WTC11 (cell line): ENCODE data around the gene CLIP3. TPM values are rescaled to one million over a fixed set of nuclear protein-coding genes. Genes with fewer than 3 reads are reported as not detected.
A peak's percentile ranks its signal among the peaks of the same experiment; 100 is the strongest.

ENCODE experiments used
- ATAC-seq: fragments of 200-7000 bp; cut with Tn5 transposase; 2 replicates; pipeline ENCODE4 v1.10.0; 2021; ENCODE audit warnings: mild to moderate bottlenecking, moderate library complexity
- CTCF ChIA-PET: fragments of 300-600 bp; sonication (Branson Sonifier 250); formaldehyde crosslinking; loops from one replicate; lab custom pipeline; 2021; ENCODE audit warnings: antibody characterized with exemption; lab: Charles Lee
- POLR2A ChIA-PET: fragments of 350-600 bp; sonication (Branson Sonifier 250); formaldehyde crosslinking; loops from one replicate; lab custom pipeline; 2021; ENCODE audit warnings: antibody characterized with exemption; lab: Charles Lee
- DNase-seq: peaks from one replicate; pipeline ENCODE4 v3.0.0; 2021; ENCODE audit warnings: low spot score
- H3K27ac Mint-ChIP-seq: 2 replicates; pipeline ENCODE4 v1.8.0; 2021; ENCODE audit warnings: mixed read lengths
- H3K27me3 Mint-ChIP-seq: 2 replicates; pipeline ENCODE4 v1.8.0; 2021; ENCODE audit warnings: low read depth, mild to moderate bottlenecking, moderate library complexity, mixed read lengths
- H3K36me3 Mint-ChIP-seq: 2 replicates; pipeline ENCODE4 v1.8.0; 2021; ENCODE audit warnings: mixed read lengths
- H3K4me1 Mint-ChIP-seq: 2 replicates; pipeline ENCODE4 v1.8.0; 2022; ENCODE audit warnings: mixed read lengths
- H3K4me3 Mint-ChIP-seq: 2 replicates; pipeline ENCODE4 v1.8.0; 2021; ENCODE audit warnings: mild to moderate bottlenecking, moderate library complexity, mixed read lengths
- H3K9me3 Mint-ChIP-seq: 2 replicates; pipeline ENCODE4 v1.8.0; 2021; ENCODE audit warnings: mixed read lengths
- ATF1 ChIP-seq: sonication (generic); formaldehyde crosslinking; IDR thresholded peaks from 2 replicates; pipeline ENCODE4 v1.8.1; 2023; ENCODE audit warnings: mild to moderate bottlenecking, moderate library complexity, missing genetic modification reagents
- EMX1 ChIP-seq: fragments of 250-450 bp; sonication (Bioruptor Pico); IDR thresholded peaks from 2 replicates; pipeline ENCODE4 v1.8.0; 2021; ENCODE audit warnings: mild to moderate bottlenecking
- GTF2I ChIP-seq: fragments of 250-450 bp; sonication (Bioruptor Pico); conservative IDR thresholded peaks from 2 replicates; pipeline ENCODE4 v1.4.0; 2021; ENCODE audit warnings: mild to moderate bottlenecking
- IRF2 ChIP-seq: sonication (generic); formaldehyde crosslinking; IDR thresholded peaks from 2 replicates; pipeline ENCODE4 v1.8.0; 2022; ENCODE audit warnings: low read depth, missing genetic modification reagents, borderline replicate concordance
- JAZF1 ChIP-seq: fragments of 250-450 bp; sonication (Bioruptor Pico); IDR thresholded peaks from 2 replicates; pipeline ENCODE4 v1.9.0; 2021; ENCODE audit warnings: moderate library complexity, mild to moderate bottlenecking, inconsistent platforms
- KAT7 ChIP-seq: sonication (generic); formaldehyde crosslinking; IDR thresholded peaks from 2 replicates; pipeline ENCODE4 v1.8.1; 2023; ENCODE audit warnings: missing genetic modification reagents, mild to moderate bottlenecking, borderline replicate concordance
- MYBL2 ChIP-seq: sonication (generic); formaldehyde crosslinking; IDR thresholded peaks from 2 replicates; pipeline ENCODE4 v1.8.1; 2023; ENCODE audit warnings: mild to moderate bottlenecking, moderate library complexity, missing genetic modification reagents
- NR2C2 ChIP-seq: sonication (generic); formaldehyde crosslinking; IDR thresholded peaks from 2 replicates; pipeline ENCODE4 v1.8.0; 2022; ENCODE audit warnings: mild to moderate bottlenecking, missing genetic modification reagents
- OVOL2 ChIP-seq: fragments of 250-450 bp; sonication (Bioruptor Pico); IDR thresholded peaks from 2 replicates; pipeline ENCODE4 v1.9.0; 2021; ENCODE audit warnings: mild to moderate bottlenecking, borderline replicate concordance
- PRDM15 ChIP-seq: sonication (generic); formaldehyde crosslinking; IDR thresholded peaks from 2 replicates; pipeline ENCODE4 v1.8.0; 2022; ENCODE audit warnings: missing genetic modification reagents
- RELA ChIP-seq: sonication (generic); formaldehyde crosslinking; IDR thresholded peaks from 2 replicates; pipeline ENCODE4 v1.8.1; 2022; ENCODE audit warnings: missing genetic modification reagents, mild to moderate bottlenecking, borderline replicate concordance
- RORB ChIP-seq: fragments of 250-450 bp; sonication (Bioruptor Pico); IDR thresholded peaks from 2 replicates; pipeline ENCODE4 v1.9.0; 2021; ENCODE audit warnings: mild to moderate bottlenecking
- SMAD4 ChIP-seq: sonication (generic); formaldehyde crosslinking; IDR thresholded peaks from 2 replicates; pipeline ENCODE4 v1.8.0; 2022; ENCODE audit warnings: mild to moderate bottlenecking, missing genetic modification reagents
- TEAD4 ChIP-seq: sonication (generic); formaldehyde crosslinking; IDR thresholded peaks from 2 replicates; pipeline ENCODE4 v1.8.0; 2022; ENCODE audit warnings: mild to moderate bottlenecking, missing genetic modification reagents
- ZBTB43 ChIP-seq: sonication (generic); formaldehyde crosslinking; IDR thresholded peaks from 2 replicates; pipeline ENCODE4 v1.8.1; 2023; ENCODE audit warnings: mild to moderate bottlenecking, missing genetic modification reagents
- ZNF396 ChIP-seq: fragments of 250-450 bp; sonication (Bioruptor Pico); IDR thresholded peaks from 2 replicates; pipeline ENCODE4 v1.8.0; 2021; ENCODE audit warnings: mild to moderate bottlenecking, moderate library complexity, borderline replicate concordance
- total RNA-seq: library from RNA; stranded (reverse); gene quantifications from 3 replicates; pipeline ENCODE4 v1.2.3, GENCODE V29; 2021
- TF ChIP-seq, protein P1 (sequence below): sonication (generic); formaldehyde crosslinking; IDR thresholded peaks from 2 replicates; pipeline ENCODE4 v1.8.1; 2023; ENCODE audit warnings: mild to moderate bottlenecking, missing genetic modification reagents, borderline replicate concordance
- TF ChIP-seq, protein P2 (sequence below): sonication (generic); formaldehyde crosslinking; IDR thresholded peaks from 2 replicates; pipeline ENCODE4 v1.8.0; 2022; ENCODE audit warnings: mild to moderate bottlenecking, missing genetic modification reagents
- TF ChIP-seq, protein P3 (sequence below): sonication (generic); formaldehyde crosslinking; IDR thresholded peaks from 2 replicates; pipeline ENCODE4 v1.8.1; 2022; ENCODE audit warnings: low read depth, missing genetic modification reagents, borderline replicate concordance

CLIP3 gene
- total RNA-seq, 1 experiment from 2014 or later: 16.2 TPM

DNA sequence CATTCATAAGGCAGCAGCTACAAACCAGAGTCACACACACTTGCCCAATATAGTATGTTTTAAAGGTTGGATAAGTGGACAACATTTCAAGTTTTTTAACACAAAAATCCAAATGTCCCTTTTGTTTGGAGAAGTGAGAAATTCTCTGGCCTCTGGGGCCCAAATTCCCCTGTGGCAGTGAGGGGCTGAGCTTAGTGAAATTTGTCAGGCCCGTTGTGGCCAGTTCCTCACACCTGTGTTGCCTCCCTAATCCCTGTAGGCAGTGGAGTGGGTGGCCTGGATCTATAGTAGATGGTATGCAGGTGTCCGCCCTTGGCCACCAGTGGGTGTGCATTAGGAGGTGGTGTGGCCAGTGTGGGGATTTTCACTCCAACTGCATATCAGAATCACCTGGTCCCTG lies 28.7 kb upstream of the CLIP3 start:
- no peaks in the 10 kb centered on the region for H3K27me3 Mint-ChIP-seq
- peaks cover 48% of the 10 kb centered on the region for H3K36me3 Mint-ChIP-seq
- H3K9me3 Mint-ChIP-seq: no peaks in the 10 kb centered on the region
- ATAC-seq: no peak
- no peak for DNase-seq
- no peak for TF ChIP-seq KAT7 (CRISPR knock-in tag)
- no peak for TF ChIP-seq ZNF396 (CRISPR knock-in tag)
- TF ChIP-seq, protein P1, sequence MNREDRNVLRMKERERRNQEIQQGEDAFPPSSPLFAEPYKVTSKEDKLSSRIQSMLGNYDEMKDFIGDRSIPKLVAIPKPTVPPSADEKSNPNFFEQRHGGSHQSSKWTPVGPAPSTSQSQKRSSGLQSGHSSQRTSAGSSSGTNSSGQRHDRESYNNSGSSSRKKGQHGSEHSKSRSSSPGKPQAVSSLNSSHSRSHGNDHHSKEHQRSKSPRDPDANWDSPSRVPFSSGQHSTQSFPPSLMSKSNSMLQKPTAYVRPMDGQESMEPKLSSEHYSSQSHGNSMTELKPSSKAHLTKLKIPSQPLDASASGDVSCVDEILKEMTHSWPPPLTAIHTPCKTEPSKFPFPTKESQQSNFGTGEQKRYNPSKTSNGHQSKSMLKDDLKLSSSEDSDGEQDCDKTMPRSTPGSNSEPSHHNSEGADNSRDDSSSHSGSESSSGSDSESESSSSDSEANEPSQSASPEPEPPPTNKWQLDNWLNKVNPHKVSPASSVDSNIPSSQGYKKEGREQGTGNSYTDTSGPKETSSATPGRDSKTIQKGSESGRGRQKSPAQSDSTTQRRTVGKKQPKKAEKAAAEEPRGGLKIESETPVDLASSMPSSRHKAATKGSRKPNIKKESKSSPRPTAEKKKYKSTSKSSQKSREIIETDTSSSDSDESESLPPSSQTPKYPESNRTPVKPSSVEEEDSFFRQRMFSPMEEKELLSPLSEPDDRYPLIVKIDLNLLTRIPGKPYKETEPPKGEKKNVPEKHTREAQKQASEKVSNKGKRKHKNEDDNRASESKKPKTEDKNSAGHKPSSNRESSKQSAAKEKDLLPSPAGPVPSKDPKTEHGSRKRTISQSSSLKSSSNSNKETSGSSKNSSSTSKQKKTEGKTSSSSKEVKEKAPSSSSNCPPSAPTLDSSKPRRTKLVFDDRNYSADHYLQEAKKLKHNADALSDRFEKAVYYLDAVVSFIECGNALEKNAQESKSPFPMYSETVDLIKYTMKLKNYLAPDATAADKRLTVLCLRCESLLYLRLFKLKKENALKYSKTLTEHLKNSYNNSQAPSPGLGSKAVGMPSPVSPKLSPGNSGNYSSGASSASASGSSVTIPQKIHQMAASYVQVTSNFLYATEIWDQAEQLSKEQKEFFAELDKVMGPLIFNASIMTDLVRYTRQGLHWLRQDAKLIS (CRISPR knock-in tag): no peak
- TF ChIP-seq RORB (CRISPR knock-in tag): no peak
- TF ChIP-seq ZBTB43: no peak
- no peak for TF ChIP-seq SMAD4 (CRISPR knock-in tag)
- no peak for TF ChIP-seq JAZF1 (CRISPR knock-in tag)
- no peak for TF ChIP-seq IRF2 (CRISPR knock-in tag)
- CTCF ChIA-PET: interaction anchor here (1.4 kb wide), 1 partner anchor 53 kb away, joined by 3 read pairs; the partner anchor contains the start of gene POLR2I
- POLR2A ChIA-PET: no interaction called here
- peaks cover 1% of the 10 kb centered on the region for H3K4me1 Mint-ChIP-seq
- H3K4me3 Mint-ChIP-seq: no peak overlapping the region
- no peak overlapping the region for H3K27ac Mint-ChIP-seq

DNA sequence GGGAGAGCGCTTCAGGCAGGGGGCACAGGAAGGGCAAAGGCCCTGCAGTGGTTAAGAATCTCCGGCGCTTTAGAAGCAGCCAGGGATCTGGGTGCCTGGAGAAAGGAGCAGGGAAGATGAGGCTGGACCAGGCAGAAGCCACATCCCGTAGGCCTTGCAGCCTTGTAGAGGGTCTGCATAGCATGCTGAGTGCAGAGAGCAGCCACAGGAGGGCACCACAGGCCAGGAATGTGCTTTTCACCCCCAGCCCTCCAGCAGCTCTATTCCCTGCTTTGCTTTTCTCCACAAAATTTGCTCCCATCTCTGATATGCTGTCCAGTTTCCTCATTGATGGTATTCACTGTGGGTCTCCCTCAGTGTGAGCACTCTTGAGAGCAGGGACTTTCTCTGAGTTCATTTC lies 27.8 kb upstream of the CLIP3 start:
- CTCF ChIA-PET: interaction anchor here (0.6 to 1.4 kb wide), 4 partner anchors 18 to 83 kb away, joined by 3 read pairs; partner anchors contain the start of gene POLR2I
- DNase-seq: peak; percentile 54
- TF ChIP-seq ATF1 (CRISPR knock-in tag) (no peak), GTF2I (no peak), OVOL2 (CRISPR knock-in tag) (no peak), NR2C2 (no peak), RELA (no peak), MYBL2 (no peak), TEAD4 (no peak), EMX1 (CRISPR knock-in tag) (no peak), KAT7 (CRISPR knock-in tag) (no peak), PRDM15 (CRISPR knock-in tag) (no peak)
- TF ChIP-seq, protein P2, sequence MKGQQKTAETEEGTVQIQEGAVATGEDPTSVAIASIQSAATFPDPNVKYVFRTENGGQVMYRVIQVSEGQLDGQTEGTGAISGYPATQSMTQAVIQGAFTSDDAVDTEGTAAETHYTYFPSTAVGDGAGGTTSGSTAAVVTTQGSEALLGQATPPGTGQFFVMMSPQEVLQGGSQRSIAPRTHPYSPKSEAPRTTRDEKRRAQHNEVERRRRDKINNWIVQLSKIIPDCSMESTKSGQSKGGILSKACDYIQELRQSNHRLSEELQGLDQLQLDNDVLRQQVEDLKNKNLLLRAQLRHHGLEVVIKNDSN (CRISPR knock-in tag): no peak
- TF ChIP-seq, protein P1 (CRISPR knock-in tag): no peak
- TF ChIP-seq, protein P3, sequence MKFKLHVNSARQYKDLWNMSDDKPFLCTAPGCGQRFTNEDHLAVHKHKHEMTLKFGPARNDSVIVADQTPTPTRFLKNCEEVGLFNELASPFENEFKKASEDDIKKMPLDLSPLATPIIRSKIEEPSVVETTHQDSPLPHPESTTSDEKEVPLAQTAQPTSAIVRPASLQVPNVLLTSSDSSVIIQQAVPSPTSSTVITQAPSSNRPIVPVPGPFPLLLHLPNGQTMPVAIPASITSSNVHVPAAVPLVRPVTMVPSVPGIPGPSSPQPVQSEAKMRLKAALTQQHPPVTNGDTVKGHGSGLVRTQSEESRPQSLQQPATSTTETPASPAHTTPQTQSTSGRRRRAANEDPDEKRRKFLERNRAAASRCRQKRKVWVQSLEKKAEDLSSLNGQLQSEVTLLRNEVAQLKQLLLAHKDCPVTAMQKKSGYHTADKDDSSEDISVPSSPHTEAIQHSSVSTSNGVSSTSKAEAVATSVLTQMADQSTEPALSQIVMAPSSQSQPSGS (CRISPR knock-in tag): no peak
- H3K36me3 Mint-ChIP-seq: peaks cover 39% of the 10 kb centered on the region
- no peaks in the 10 kb centered on the region for H3K27me3 Mint-ChIP-seq
- ATAC-seq: peak; percentile 92
- H3K27ac Mint-ChIP-seq: no peak overlapping the region
- POLR2A ChIA-PET: interaction anchor here (0.6 kb wide), 1 partner anchor 58 kb away, joined by 4 read pairs; no protein-coding TSS in a partner anchor
- peaks cover 8% of the 10 kb centered on the region for H3K4me1 Mint-ChIP-seq
- H3K9me3 Mint-ChIP-seq: no peaks in the 10 kb centered on the region
- H3K4me3 Mint-ChIP-seq: no peak overlapping the region
